HEK293 (cell line): ENCODE results near the gene LSM2.
"Not testable (repeated sequence)": the region's sequence is repeated elsewhere in the genome, so short reads cannot be mapped to it uniquely, and the experiment has no call there.

Experiments used
- CTCF ChIA-PET: fragments of 350-600 bp; formaldehyde crosslinking; extraction: SDS; loops from one replicate; lab custom pipeline; 2021; ENCODE audit warnings: antibody characterized with exemption; lab: Yijun Ruan, JAX
- POLR2A ChIA-PET: fragments of 300-600 bp; formaldehyde crosslinking; extraction: SDS; loops from one replicate; lab custom pipeline; 2020; ENCODE audit warnings: antibody characterized with exemption, inconsistent platforms; lab: Yijun Ruan, JAX
- H3K27ac ChIP-seq: fragments of 200-500 bp; sonication (Bioruptor generic); 2 replicates; pipeline ENCODE4 v1.5.1; 2014; ENCODE audit warnings: low read depth, low read length, control low read depth, inconsistent platforms; ENCODE audit errors: extremely low read depth
- H3K36me3 ChIP-seq, 2 experiments: fragments of 200-500 bp in 1 of 2; sonication (Bioruptor generic) in 1 of 2; 1 replicate in 1 of 2; 2 replicates in 1 of 2; pipeline ENCODE4 v1.5.1; 2014 to 2017; ENCODE audit warnings: inconsistent platforms in 2 of 2, low read length in 2 of 2; ENCODE audit not compliant: control insufficient read depth in 2 of 2, insufficient read depth in 1 of 2
- H3K4me1 ChIP-seq: fragments of 200-500 bp; sonication (Bioruptor generic); 2 replicates; pipeline ENCODE4 v1.5.1; 2014; ENCODE audit warnings: mild to moderate bottlenecking, low read length, inconsistent platforms; ENCODE audit not compliant: control insufficient read depth, insufficient read depth
- H3K4me3 ChIP-seq: 2 replicates; pipeline ENCODE4 v1.5.1; 2011; ENCODE audit warnings: low read depth, mild to moderate bottlenecking, control low read depth, low read length, moderate library complexity
- H3K9me3 ChIP-seq: fragments of 200-500 bp; sonication (Bioruptor generic); 2 replicates; pipeline ENCODE4 v1.5.1; 2014; ENCODE audit warnings: low read depth, low read length, inconsistent platforms; ENCODE audit not compliant: control insufficient read depth, insufficient read depth
- KLF9 ChIP-seq: fragments of 450-650 bp; formaldehyde crosslinking; IDR thresholded peaks from 2 replicates; pipeline ENCODE4 v1.5.1; 2016; ENCODE audit warnings: missing biosample characterization, missing genetic modification characterization, low read depth
- MYNN ChIP-seq: fragments of 450-650 bp; formaldehyde crosslinking; IDR thresholded peaks from 2 replicates; pipeline ENCODE4 v1.5.1; 2016; ENCODE audit warnings: missing biosample characterization, missing genetic modification characterization, borderline replicate concordance
- OSR2 ChIP-seq: fragments of 450-650 bp; formaldehyde crosslinking; IDR thresholded peaks from 2 replicates; pipeline ENCODE4 v1.5.1; 2016; ENCODE audit warnings: missing biosample characterization, missing genetic modification characterization
- TCF7L2 ChIP-seq: IDR thresholded peaks from 2 replicates; pipeline ENCODE4 v1.6.1; 2011; ENCODE audit warnings: low read depth, mild to moderate bottlenecking, inconsistent platforms, low read length, moderate library complexity, borderline replicate concordance
- ZBTB20 ChIP-seq: fragments of 450-650 bp; formaldehyde crosslinking; IDR thresholded peaks from 2 replicates; pipeline ENCODE4 v1.5.1; 2016; ENCODE audit warnings: missing biosample characterization, missing genetic modification characterization
- ZNF146 ChIP-seq: fragments of 450-650 bp; formaldehyde crosslinking; IDR thresholded peaks from 2 replicates; pipeline ENCODE4 v1.5.1; 2016; ENCODE audit warnings: missing biosample characterization, missing genetic modification characterization
- ZNF202 ChIP-seq: fragments of 450-650 bp; formaldehyde crosslinking; IDR thresholded peaks from 2 replicates; pipeline ENCODE4 v1.5.1; 2016; ENCODE audit warnings: missing biosample characterization, missing genetic modification characterization, borderline replicate concordance
- ZNF274 ChIP-seq, 2 experiments: fragments of 200-500 bp in 1 of 2; fragments of 450-650 bp in 1 of 2; sonication (Bioruptor generic) in 1 of 2; formaldehyde crosslinking in 1 of 2; IDR thresholded peaks; 2 replicates each; pipeline versions ENCODE4 v1.5.1 to v1.6.1; 2014 to 2016; ENCODE audit warnings: borderline replicate concordance in 1 of 2, inconsistent platforms in 1 of 2, low read length in 1 of 2, missing biosample characterization in 1 of 2, missing genetic modification characterization in 1 of 2
- ZNF302 ChIP-seq: fragments of 450-650 bp; formaldehyde crosslinking; IDR thresholded peaks from 2 replicates; pipeline ENCODE4 v1.5.1; 2016; ENCODE audit warnings: missing biosample characterization, missing genetic modification characterization, low read depth
- ZNF324 ChIP-seq: fragments of 450-650 bp; formaldehyde crosslinking; IDR thresholded peaks from 2 replicates; pipeline ENCODE4 v1.5.1; 2016; ENCODE audit warnings: missing biosample characterization, missing genetic modification characterization
- ZNF362 ChIP-seq: fragments of 450-650 bp; formaldehyde crosslinking; IDR thresholded peaks from 2 replicates; pipeline ENCODE4 v1.5.1; 2016; ENCODE audit warnings: missing biosample characterization, missing genetic modification characterization
- ZNF423 ChIP-seq: fragments of 450-650 bp; formaldehyde crosslinking; IDR thresholded peaks from 2 replicates; pipeline ENCODE4 v1.5.1; 2016; ENCODE audit warnings: missing biosample characterization, missing genetic modification characterization
- ZNF488 ChIP-seq: fragments of 450-650 bp; formaldehyde crosslinking; IDR thresholded peaks from 2 replicates; pipeline ENCODE4 v1.5.1; 2016; ENCODE audit warnings: missing biosample characterization, missing genetic modification characterization
- ZNF501 ChIP-seq: fragments of 450-650 bp; formaldehyde crosslinking; IDR thresholded peaks from 2 replicates; pipeline ENCODE4 v1.5.1; 2016; ENCODE audit warnings: missing biosample characterization, missing genetic modification characterization
- ZNF558 ChIP-seq: fragments of 450-650 bp; formaldehyde crosslinking; IDR thresholded peaks from 2 replicates; pipeline ENCODE4 v1.5.1; 2016; ENCODE audit warnings: missing biosample characterization, missing genetic modification characterization
- ZNF621 ChIP-seq: fragments of 450-650 bp; formaldehyde crosslinking; IDR thresholded peaks from 2 replicates; pipeline ENCODE4 v1.5.1; 2017; ENCODE audit warnings: missing biosample characterization, missing genetic modification characterization
- ZNF777 ChIP-seq: fragments of 450-650 bp; formaldehyde crosslinking; IDR thresholded peaks from 2 replicates; pipeline ENCODE4 v1.5.1; 2017; ENCODE audit warnings: missing biosample characterization, missing genetic modification characterization, borderline replicate concordance
- ZNF837 ChIP-seq: fragments of 450-650 bp; formaldehyde crosslinking; IDR thresholded peaks from 2 replicates; pipeline ENCODE4 v1.5.1; 2016; ENCODE audit warnings: missing biosample characterization, missing genetic modification characterization
- TF ChIP-seq, protein P1 (sequence below): fragments of 450-650 bp; formaldehyde crosslinking; conservative IDR thresholded peaks from 2 replicates; pipeline ENCODE4 v1.5.1; 2016; ENCODE audit warnings: low read depth, missing biosample characterization, missing genetic modification characterization
- TF ChIP-seq, protein P2 (sequence below): fragments of 450-650 bp; formaldehyde crosslinking; IDR thresholded peaks from 2 replicates; pipeline ENCODE4 v1.5.1; 2016; ENCODE audit warnings: missing biosample characterization, missing genetic modification characterization

LSM2 gene

GRCh38 chr6:31826793-31827285, 20.1 kb upstream of the LSM2 start (continued):
- TF ChIP-seq ZNF501 (tag by site-specific recombination): peak; percentile 65
- TF ChIP-seq ZNF488: no peak
- TF ChIP-seq ZNF302: no peak
- TF ChIP-seq ZBTB20 (tag by site-specific recombination): 0 out of 2 replicates have a peak, but pooled peaks have one; percentile 31
- no peak for TF ChIP-seq ZNF837 (tag by site-specific recombination)
- TF ChIP-seq OSR2 (tag by site-specific recombination): 0 out of 2 replicates have a peak, but pooled peaks have one; percentile 14
- TF ChIP-seq KLF9: 0 out of 2 replicates have a peak, but pooled peaks have one; percentile 5
- TF ChIP-seq, protein P1, sequence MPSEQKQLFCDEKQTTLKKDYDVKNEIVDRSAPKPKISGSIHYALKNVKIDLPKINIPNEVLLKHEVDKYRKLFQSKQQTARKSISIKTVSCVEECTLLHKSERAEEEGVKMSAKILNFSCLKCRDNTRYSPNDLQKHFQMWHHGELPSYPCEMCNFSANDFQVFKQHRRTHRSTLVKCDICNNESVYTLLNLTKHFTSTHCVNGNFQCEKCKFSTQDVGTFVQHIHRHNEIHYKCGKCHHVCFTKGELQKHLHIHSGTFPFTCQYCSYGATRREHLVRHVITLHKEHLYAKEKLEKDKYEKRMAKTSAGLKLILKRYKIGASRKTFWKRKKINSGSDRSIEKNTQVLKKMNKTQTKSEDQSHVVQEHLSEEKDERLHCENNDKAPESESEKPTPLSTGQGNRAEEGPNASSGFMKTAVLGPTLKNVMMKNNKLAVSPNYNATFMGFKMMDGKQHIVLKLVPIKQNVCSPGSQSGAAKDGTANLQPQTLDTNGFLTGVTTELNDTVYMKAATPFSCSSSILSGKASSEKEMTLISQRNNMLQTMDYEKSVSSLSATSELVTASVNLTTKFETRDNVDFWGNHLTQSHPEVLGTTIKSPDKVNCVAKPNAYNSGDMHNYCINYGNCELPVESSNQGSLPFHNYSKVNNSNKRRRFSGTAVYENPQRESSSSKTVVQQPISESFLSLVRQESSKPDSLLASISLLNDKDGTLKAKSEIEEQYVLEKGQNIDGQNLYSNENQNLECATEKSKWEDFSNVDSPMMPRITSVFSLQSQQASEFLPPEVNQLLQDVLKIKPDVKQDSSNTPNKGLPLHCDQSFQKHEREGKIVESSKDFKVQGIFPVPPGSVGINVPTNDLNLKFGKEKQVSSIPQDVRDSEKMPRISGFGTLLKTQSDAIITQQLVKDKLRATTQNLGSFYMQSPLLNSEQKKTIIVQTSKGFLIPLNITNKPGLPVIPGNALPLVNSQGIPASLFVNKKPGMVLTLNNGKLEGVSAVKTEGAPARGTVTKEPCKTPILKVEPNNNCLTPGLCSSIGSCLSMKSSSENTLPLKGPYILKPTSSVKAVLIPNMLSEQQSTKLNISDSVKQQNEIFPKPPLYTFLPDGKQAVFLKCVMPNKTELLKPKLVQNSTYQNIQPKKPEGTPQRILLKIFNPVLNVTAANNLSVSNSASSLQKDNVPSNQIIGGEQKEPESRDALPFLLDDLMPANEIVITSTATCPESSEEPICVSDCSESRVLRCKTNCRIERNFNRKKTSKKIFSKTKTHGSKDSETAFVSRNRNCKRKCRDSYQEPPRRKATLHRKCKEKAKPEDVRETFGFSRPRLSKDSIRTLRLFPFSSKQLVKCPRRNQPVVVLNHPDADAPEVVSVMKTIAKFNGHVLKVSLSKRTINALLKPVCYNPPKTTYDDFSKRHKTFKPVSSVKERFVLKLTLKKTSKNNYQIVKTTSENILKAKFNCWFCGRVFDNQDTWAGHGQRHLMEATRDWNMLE (tag by site-specific recombination): peak; percentile 50; the same call in 1 of the 2 replicates
- TF ChIP-seq ZNF777: no peak
- TF ChIP-seq ZNF324 (tag by site-specific recombination): peak; percentile 76
- TF ChIP-seq ZNF274 (IDR thresholded peaks at IDR 0.05; ENCODE audit: low read length): no peak
- TF ChIP-seq ZNF274 (tag by site-specific recombination; IDR thresholded peaks at IDR 0.05; ENCODE audit: borderline replicate concordance): no peak
- TF ChIP-seq ZNF423: peak; percentile 43; the same call in 1 of the 2 replicates
- TF ChIP-seq ZNF558 (tag by site-specific recombination): 0 out of 2 replicates have a peak, but pooled peaks have one; percentile 23
- no peak for TF ChIP-seq ZNF146 (tag by site-specific recombination)
- TF ChIP-seq, protein P2, sequence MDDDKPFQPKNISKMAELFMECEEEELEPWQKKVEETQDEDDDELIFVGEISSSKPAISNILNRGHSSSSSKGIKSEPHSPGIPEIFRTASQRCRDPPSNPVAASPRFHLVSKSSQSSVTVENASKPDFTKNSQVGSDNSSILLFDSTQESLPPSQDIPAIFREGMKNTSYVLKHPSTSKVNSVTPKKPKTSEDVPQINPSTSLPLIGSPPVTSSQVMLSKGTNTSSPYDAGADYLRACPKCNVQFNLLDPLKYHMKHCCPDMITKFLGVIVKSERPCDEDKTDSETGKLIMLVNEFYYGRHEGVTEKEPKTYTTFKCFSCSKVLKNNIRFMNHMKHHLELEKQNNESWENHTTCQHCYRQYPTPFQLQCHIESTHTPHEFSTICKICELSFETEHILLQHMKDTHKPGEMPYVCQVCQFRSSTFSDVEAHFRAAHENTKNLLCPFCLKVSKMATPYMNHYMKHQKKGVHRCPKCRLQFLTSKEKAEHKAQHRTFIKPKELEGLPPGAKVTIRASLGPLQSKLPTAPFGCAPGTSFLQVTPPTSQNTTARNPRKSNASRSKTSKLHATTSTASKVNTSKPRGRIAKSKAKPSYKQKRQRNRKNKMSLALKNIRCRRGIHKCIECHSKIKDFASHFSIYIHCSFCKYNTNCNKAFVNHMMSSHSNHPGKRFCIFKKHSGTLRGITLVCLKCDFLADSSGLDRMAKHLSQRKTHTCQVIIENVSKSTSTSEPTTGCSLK (tag by site-specific recombination): no peak
- no peak for TF ChIP-seq MYNN

GRCh38 chr6:31825553-31825952, 18.8 kb upstream of the LSM2 start:
- H3K4me3 ChIP-seq: no peak overlapping the region

GRCh38 chr6:31823592-31824196, 16.9 kb upstream of the LSM2 start:
- H3K36me3 ChIP-seq: peaks cover 0 to 10% of the 10 kb centered on the region in 2 experiments; a peak in 1 of 3 replicates
- CTCF ChIA-PET: interaction anchor here (2.0 kb wide), 1 partner anchor 17 kb away, joined by 10 read pairs; the partner anchor contains the start of gene LSM2
- H3K4me3 ChIP-seq, H3K4me1 ChIP-seq, H3K27ac ChIP-seq, H3K9me3 ChIP-seq: not testable (repeated sequence)
- POLR2A ChIA-PET: interaction anchor here (2.3 to 4.5 kb wide), 2 partner anchors 11 to 17 kb away, joined by 9 to 206 read pairs; partner anchors contain the start of genes HSPA1A, HSPA1L and LSM2

More at GRCh38 chr6:31825553-31825952, 18.8 kb upstream of the LSM2 start:
- TF ChIP-seq TCF7L2: no peak
- no peak for TF ChIP-seq ZNF621 (tag by site-specific recombination)
- peak; percentile 56; the same call in 1 of the 2 replicates for TF ChIP-seq ZNF362 (tag by site-specific recombination)
- TF ChIP-seq ZNF202: no peak
- Histone ChIP-seq H3K4me1 (no peaks in the 10 kb centered on the region; the same call in 1 of the 2 replicates), H3K27ac (no peak overlapping the region), H3K9me3 (no peaks in the 10 kb centered on the region), H3K36me3 (peaks cover 0 to 12% of the 10 kb centered on the region in 2 experiments; a peak in 2 of 3 replicates)
- ChIA-PET POLR2A (interaction anchor here (2.3 to 4.5 kb wide), 5 partner anchors 12 to 96 kb away, joined by 9 to 206 read pairs (median 102); partner anchors contain the start of genes CLIC1, DDAH2, HSPA1A and HSPA1L), CTCF (interaction anchor here (1.1 to 1.8 kb wide), 2 partner anchors 34 to 56 kb away, joined by 3 to 5 read pairs; no protein-coding TSS in a partner anchor)
